NCI-H510A (cell line): ENCODE data around the gene CEP192.
A peak's percentile ranks its signal among the peaks of the same experiment; 100 is the strongest.

ENCODE experiments used
- DNase-seq: peaks from one replicate; lab custom pipeline; 2025; lab: John Stamatoyannopoulos, UW

The CEP192 gene

DNA sequence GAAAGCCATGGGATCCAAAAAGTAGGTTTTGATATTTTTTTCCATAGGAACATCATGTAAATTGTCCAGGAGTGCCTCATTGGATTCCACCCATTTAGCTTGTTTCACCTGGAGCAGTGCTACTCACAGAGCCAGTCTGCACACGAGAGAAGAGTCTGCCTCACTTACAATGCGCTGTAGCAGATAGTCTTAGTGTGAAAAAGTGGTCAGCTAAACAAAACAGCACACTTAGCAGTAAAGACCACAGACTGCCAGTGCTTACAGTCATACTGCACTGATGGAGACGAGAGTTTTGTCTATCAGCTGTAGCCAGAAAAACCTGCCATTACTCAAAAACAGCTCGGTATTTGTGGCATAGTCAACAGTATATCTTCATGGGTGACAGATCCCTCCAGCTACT lies 113.9 kb downstream of the CEP192 start:
- DNase-seq = no peak

- no peak for DNase-seq
Observed at GRCh38 chr18:13107074-13107473, 115.9 kb downstream of the CEP192 start.

- no peak for DNase-seq
Observed at GRCh38 chr18:13108330-13108729, 117.2 kb downstream of the CEP192 start.

DNA sequence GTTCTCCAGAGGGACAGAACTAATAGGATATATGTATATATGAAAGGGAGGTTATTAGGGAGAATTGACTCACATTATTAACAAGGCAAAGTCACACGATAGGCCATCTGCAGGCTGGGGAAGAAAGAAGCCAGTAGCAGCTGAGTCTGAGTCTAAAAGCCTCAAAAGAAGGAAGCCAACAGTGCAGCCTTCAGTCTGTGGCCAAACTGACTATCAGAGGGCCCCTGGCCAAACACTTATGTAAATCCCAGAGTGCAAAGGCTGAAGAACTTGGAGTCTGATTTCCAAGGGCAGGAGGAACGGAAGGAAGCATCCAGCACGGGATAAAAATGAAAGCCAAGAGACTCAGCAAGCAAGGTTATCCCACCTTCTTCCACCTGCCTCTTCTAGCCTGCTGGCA lies 119.4 kb downstream of the CEP192 start:
- no peak for DNase-seq

GRCh38 chr18:13112982-13113381 lies 121.8 kb downstream of the CEP192 start:
- DNase-seq = peak; percentile 25

GRCh38 chr18:13120255-13120654 lies 129.1 kb downstream of the CEP192 start:
- no peak for DNase-seq

DNA sequence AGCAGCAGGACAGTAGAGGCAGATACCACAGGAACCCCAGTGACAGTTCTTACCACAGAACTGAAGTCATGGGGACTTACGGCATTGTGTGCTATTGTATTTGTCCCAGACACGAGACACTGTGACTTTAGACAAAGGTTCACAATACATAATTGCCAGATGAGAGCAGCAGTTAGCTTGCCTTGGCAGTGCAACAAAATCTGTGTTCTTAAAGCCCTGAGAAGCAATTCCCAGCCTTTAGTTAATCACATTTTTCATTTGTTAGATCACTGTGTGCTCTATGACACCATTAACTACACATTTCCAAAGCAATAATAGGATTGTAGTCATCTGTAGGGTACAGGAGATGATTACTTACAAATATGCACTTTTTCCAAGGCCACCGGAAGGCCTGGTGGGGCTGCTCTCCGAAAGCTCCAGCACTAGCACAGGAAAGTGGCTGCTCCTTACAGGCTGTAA lies 129.8 kb downstream of the CEP192 start:
- DNase-seq = no peak

- no peak for DNase-seq
Observed at GRCh38 chr18:13124411-13124810, 133.2 kb downstream of the CEP192 start.

- no peak for DNase-seq
Observed at GRCh38 chr18:13125191-13125590, 134.0 kb downstream of the CEP192 start.

GRCh38 chr18:13126966-13127598 lies 135.9 kb downstream of the CEP192 start:
- no peak for DNase-seq

DNA sequence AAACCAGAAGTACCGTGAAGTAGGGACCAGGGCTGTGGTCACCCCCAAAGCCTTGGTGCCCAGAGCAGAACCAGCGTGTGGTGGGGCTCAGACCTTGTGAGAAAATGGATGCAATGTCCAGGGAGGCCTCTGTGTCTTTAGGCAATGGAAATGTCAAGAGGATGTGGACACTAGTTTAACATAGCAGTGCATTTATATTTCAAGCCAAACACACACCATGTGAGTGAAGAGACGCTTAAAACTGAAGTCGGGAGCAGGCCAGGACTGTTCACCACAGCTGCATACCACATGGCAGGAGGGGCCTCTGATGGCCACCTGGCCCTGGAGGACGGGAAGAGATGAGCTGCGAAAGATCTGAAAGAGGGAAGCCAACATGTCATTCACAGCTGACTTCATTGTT lies 140.1 kb downstream of the CEP192 start:
- no peak for DNase-seq

DNA sequence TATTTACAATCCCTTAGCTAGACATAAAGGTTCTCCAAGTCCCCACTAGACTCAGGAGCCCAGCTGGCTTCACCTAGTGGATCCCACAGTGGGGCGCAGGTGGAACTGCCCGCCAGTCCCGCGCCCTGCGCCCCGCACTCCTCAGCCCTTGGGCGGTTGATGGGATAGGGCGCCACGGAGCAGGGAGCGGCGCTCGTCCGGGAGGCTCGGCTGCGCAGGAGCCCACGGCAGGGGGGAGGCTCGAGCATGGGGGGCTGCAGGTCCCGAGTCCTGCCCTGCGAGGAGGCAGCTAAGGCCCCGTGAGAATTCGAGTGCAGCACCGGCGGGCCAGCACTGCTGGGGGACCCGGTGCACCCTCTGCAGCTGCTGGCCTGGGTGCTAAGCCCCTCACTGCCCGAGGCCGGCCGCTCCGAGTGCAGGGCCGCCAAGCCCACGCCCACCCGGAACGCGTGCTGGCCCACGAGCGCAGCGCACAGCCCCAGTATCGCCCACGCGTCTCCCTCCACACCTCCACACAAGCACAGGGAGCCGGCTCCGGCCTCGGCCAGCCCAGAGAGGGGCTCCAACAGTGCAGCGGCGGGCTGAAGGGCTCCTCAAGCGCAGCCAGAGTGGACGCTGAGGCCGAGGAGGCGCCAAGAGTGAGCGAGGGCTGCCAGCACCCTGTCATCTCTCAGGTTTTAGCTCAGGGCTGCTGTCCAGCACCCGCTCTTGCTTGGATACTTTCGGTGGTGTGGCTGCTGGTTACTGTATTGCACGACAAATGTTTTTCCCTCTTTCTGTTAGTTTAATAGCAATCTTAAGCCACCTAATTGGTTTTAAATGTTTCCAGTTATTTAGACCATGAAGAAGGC lies 143.6 kb downstream of the CEP192 start:
- no peak for DNase-seq

DNA sequence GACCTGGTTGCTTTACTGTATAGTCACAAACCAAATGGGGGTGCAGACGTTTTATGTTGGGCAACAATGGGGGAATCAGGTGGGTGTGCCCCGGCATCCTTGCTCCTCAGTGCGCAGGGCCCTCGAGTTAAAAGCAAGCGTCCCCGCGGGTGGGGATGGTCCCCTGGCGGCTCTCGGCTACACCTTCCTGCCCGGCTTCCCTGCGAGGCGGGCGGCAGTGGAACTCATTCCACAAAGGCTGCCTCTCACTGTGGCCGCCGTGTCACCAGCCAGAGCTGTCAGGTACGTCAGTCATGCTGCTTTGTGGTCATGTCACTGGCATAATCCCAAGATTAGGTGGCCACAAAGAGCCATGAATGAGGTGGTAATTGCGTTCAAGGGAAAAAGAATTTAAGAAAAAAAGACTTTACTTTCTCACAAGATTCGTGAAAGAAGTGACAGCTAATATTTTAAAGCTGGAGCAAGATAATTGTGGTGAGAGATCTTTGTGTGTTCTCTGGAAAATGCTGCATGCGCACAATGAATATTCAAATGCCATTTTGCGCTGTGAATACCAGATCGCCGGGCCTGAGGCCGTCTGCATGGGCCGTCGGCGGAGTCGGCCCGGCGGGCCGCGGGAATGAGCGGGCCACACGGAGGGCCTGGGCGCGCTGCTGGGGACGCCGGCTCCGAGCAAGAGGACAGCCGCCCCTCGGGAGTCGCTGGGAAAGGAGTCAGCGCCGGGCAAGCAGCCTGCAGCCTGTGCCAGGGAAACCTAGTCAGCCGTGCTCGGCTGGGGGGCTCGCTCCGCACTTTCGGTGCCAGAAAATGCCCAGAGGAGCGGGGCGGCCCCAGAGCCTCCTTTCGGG lies 145.1 kb downstream of the CEP192 start:
- DNase-seq = no peak

DNA sequence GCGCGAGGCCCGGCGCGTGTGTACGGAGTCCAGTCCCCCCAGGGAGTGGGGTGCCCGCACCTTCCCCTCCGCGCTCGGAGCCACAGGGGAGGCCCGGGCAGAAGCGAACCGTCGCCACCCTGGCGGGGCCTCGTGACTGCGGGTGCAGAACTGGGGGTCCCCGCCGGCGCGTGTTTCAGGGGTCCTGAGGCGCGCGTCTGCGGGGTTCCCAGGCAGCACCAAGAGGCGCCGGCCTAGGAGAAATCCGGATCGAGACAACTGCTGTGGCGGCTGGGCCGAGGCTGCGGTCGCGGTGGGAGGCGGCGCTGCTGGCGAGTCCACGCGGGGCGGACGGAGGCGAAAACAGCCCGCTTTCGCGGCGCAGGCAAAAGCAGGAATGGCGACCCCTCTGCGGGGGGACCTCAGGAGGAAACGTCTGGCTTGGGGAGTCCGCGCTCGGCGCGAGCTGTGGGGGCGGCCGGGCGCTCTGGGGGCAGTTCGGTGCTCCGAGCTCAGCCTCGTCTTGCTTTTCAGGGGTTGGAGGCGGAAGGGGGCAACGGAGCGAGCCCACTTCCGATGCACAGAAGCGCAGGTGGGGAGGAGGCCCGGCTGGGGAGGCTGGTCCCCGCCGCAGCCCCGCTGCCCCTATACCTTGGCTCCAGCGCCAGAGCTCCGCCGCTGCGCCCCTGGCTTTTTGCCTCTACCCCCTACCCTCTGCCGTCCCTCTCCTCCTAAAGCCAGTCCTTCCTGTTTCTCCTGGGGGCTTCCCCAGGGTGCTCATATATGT lies 145.9 kb downstream of the CEP192 start:
- DNase-seq = no peak

- DNase-seq = no peak
Observed at GRCh38 chr18:13137670-13138419, 146.7 kb downstream of the CEP192 start.

DNA sequence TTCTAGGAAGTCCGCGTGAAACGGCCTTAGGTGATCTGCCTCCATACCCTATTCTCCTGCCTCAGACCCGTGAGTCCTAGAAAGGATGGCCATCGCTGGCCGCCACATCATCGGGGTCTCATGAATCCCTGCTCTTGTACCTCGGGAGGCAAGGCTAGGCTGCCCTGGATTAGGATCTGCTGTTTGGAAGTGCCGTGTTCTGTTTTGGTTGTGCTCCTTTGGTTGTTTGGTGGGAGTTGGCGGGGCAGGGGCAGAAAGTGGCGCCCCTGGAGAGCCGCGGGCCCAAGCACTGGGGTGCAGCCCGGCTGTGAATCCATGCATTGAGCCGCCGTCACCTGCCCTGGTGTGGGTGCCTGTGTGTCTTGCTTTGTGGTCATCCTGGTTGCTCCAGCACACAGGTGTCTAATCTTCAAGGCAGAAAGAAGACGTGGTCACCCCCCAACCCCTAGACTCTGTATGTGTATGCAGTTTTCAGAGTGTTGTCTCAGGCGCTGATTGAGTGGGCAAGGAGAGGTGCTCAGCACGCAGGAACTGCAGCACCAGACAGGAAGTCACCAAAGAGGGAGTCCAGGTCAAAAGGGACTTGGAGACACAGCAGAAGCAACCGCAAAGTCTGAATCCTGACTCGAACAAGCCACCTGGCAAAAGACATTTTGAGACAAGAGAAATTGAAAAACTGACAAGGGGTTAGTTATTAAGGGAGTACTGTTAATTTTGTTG lies 147.4 kb downstream of the CEP192 start:
- no peak for DNase-seq

GRCh38 chr18:13139885-13140450 lies 148.8 kb downstream of the CEP192 start:
- DNase-seq = no peak

DNA sequence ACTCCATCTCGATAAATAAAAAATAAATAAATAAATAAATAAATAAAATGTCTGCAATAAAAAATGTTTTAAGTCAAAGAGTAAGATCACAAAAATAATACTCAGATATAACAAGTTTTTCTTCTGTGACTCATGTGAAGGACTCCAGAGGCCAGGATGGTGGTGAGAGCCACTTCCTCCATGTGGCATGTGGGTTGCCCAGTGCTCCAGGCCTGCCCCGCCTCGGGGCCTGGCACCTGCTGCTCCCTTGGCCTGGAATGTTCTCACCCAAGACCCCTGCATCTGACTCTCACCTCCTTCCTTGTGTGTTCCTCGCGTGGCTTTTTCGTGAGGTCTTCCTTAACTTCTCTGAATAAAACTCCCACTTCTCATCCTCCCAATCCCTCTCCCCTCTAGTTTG lies 150.0 kb downstream of the CEP192 start:
- DNase-seq = no peak

GRCh38 chr18:13145636-13146190 lies 154.6 kb downstream of the CEP192 start:
- no peak for DNase-seq

GRCh38 chr18:13147130-13147529 lies 156.0 kb downstream of the CEP192 start:
- DNase-seq = peak; percentile 37
